WTC11 (cell line): ENCODE measurements around the gene MCMBP.

ENCODE experiments used
- CBFB ChIP-seq: sonication (generic); formaldehyde crosslinking; IDR thresholded peaks from 2 replicates; pipeline ENCODE4 v1.8.1; 2022; ENCODE audit warnings: mild to moderate bottlenecking, low read depth, missing genetic modification reagents
- CTCF ChIP-seq: fragments of 200-600 bp; IDR thresholded peaks from 2 replicates; pipeline ENCODE4 v1.8.0; 2022; ENCODE audit warnings: antibody characterized with exemption
- FOXK1 ChIP-seq: sonication (generic); formaldehyde crosslinking; IDR thresholded peaks from 2 replicates; pipeline ENCODE4 v1.8.0; 2022; ENCODE audit warnings: mild to moderate bottlenecking, moderate library complexity, missing genetic modification reagents
- JUN ChIP-seq: sonication (generic); formaldehyde crosslinking; IDR thresholded peaks from 2 replicates; pipeline ENCODE4 v1.8.0; 2023; ENCODE audit warnings: mild to moderate bottlenecking, missing genetic modification reagents
- ZNF121 ChIP-seq: sonication (generic); formaldehyde crosslinking; IDR thresholded peaks from 2 replicates; pipeline ENCODE4 v1.8.0; 2023; ENCODE audit warnings: missing genetic modification reagents
- ZNF232 ChIP-seq: sonication (generic); formaldehyde crosslinking; IDR thresholded peaks from 2 replicates; pipeline ENCODE4 v1.8.0; 2022; ENCODE audit warnings: mild to moderate bottlenecking, missing genetic modification reagents
- ZNF317 ChIP-seq: sonication (generic); formaldehyde crosslinking; IDR thresholded peaks from 2 replicates; pipeline ENCODE4 v1.8.1; 2023; ENCODE audit warnings: low read depth, mild to moderate bottlenecking, moderate library complexity, missing genetic modification reagents, borderline replicate concordance
- TF ChIP-seq, protein P1 (sequence below): sonication (generic); formaldehyde crosslinking; IDR thresholded peaks from 2 replicates; pipeline ENCODE4 v1.8.1; 2023; ENCODE audit warnings: mild to moderate bottlenecking, missing genetic modification reagents, moderate library complexity
- TF ChIP-seq, protein P2 (sequence below): sonication (generic); formaldehyde crosslinking; IDR thresholded peaks from 2 replicates; pipeline ENCODE4 v1.8.1; 2023; ENCODE audit warnings: mild to moderate bottlenecking, missing genetic modification reagents, borderline replicate concordance

DNA sequence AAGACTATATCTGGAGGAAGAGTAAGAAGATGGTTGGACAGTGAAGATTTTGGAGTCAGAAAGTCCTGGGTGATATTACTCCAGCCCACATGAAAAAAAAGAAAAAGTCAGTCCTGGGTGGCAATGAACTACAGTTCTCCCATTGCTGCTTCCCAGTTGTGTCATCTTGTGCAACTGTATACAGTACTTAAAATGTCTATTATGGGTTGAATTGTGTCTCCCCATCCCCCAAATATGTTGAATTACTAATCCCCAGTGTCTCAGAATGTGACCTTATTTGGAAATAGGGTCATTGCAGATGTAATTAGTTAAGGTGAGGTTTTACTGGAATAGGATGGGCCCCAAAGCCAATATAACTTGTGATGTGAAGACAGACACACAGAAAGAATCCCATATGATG is 35.5 kb upstream of the MCMBP start:
- TF ChIP-seq ZNF121 = no peak
- TF ChIP-seq FOXK1 (CRISPR knock-in tag) = no peak
- no peak for TF ChIP-seq ZNF232 (CRISPR knock-in tag)
- no peak for TF ChIP-seq CTCF
- TF ChIP-seq, protein P1, sequence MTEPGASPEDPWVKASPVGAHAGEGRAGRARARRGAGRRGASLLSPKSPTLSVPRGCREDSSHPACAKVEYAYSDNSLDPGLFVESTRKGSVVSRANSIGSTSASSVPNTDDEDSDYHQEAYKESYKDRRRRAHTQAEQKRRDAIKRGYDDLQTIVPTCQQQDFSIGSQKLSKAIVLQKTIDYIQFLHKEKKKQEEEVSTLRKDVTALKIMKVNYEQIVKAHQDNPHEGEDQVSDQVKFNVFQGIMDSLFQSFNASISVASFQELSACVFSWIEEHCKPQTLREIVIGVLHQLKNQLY = no peak
- no peak for TF ChIP-seq JUN (CRISPR knock-in tag)
- TF ChIP-seq, protein P2, sequence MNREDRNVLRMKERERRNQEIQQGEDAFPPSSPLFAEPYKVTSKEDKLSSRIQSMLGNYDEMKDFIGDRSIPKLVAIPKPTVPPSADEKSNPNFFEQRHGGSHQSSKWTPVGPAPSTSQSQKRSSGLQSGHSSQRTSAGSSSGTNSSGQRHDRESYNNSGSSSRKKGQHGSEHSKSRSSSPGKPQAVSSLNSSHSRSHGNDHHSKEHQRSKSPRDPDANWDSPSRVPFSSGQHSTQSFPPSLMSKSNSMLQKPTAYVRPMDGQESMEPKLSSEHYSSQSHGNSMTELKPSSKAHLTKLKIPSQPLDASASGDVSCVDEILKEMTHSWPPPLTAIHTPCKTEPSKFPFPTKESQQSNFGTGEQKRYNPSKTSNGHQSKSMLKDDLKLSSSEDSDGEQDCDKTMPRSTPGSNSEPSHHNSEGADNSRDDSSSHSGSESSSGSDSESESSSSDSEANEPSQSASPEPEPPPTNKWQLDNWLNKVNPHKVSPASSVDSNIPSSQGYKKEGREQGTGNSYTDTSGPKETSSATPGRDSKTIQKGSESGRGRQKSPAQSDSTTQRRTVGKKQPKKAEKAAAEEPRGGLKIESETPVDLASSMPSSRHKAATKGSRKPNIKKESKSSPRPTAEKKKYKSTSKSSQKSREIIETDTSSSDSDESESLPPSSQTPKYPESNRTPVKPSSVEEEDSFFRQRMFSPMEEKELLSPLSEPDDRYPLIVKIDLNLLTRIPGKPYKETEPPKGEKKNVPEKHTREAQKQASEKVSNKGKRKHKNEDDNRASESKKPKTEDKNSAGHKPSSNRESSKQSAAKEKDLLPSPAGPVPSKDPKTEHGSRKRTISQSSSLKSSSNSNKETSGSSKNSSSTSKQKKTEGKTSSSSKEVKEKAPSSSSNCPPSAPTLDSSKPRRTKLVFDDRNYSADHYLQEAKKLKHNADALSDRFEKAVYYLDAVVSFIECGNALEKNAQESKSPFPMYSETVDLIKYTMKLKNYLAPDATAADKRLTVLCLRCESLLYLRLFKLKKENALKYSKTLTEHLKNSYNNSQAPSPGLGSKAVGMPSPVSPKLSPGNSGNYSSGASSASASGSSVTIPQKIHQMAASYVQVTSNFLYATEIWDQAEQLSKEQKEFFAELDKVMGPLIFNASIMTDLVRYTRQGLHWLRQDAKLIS (CRISPR knock-in tag) = no peak
- no peak for TF ChIP-seq ZNF317
- TF ChIP-seq CBFB = no peak
